Nucleus accumbens (tissue), 56 donors: ENCODE measurements around the gene RUFY4.
A peak's percentile ranks its signal among the peaks of the same experiment; 100 is the strongest.
"Not testable (repeated sequence)": the region's sequence is repeated elsewhere in the genome, so short reads cannot be mapped to it uniquely, and the experiment has no call there.

Experiments
- DNase-seq, 56 donors: peaks; one replicate each; lab custom pipeline; 2025; lab: John Stamatoyannopoulos, UW

The RUFY4 gene

DNA sequence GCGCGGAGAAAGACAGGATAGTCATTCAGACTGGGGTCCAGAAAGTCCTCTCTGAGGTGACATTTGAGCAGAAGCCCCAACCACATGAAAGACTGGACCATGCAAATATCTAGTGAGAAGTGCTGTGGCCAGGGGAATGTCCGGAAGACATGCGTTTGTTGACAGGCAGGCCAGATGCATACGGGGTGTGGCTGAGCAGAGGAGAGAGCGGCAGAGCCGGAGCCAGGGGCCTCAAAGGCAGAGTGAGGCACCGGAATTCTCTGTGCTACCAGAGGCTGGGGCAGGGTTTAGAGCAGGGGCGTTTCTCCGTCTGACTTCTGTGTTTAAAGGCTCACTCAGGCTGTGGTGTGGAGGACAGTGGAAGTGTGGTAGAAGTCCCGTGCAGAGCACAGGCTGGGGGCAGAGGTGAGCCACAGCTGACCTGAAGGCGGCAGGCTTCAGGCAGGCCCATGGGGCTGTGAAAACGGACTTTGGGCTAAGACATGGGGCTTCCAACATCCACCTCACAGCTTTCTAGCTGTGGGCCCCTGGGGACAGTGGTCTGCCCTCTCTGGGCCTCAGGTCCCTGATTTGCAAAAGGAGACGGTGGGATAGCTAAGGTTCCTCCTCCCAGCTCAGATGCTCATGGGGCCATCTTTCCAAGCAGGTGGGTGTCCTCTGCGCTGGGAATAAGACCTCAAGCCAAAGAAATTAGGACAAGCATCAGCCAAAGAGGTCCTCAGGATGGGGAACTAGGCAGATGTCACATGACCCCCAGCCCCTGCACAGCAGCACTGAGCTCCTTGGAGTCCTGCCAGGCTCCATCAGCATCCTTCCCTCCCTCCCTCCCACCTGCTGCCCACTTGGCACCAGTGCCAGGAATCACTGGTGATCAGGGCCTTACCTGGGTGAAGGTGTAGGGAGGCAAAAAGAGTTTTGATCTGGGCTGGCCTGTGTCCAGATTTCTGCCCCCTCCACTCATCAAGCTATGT is 11.2 kb downstream of the RUFY4 start:
- no peak for DNase-seq

DNA sequence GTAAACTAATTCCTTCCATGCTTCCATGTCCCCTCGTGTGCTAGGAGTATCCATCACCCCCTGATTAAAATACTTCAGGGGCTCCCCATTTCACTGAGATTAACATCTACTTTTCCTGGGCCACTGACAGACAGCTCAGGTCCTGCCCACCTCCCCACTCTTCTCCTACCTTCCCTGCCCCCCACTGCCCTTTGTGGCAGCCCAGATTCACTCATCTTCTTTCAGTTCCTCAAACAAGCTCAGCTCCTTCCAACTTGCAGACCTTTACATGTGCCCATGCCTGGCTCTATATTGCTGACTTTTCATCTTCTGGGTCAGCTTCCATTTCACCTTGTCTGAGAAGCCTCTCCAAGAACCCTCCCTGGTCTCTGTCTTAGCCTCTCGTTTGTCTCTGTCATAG is 12.0 kb downstream of the RUFY4 start:
- no peak for DNase-seq

DNA sequence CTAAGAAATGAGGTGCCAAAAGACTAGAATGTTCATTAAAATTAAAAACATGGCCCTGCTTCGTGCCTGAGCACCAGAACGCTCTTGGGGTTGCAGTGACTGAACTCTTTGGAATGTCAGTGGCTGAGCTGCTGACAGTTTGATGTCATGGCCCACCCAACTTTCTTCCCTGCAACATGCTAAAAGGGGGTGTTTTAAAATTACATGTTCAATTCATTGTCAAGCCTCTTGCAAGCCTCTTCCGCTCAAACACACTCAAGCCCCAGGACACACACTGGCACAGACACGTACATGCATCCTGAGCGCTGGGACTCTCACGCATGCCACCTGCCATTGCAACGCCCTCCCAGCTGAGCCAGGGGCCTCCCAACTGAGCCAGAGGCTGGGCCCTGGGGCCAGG is 12.6 kb downstream of the RUFY4 start:
- no peak for DNase-seq

DNA sequence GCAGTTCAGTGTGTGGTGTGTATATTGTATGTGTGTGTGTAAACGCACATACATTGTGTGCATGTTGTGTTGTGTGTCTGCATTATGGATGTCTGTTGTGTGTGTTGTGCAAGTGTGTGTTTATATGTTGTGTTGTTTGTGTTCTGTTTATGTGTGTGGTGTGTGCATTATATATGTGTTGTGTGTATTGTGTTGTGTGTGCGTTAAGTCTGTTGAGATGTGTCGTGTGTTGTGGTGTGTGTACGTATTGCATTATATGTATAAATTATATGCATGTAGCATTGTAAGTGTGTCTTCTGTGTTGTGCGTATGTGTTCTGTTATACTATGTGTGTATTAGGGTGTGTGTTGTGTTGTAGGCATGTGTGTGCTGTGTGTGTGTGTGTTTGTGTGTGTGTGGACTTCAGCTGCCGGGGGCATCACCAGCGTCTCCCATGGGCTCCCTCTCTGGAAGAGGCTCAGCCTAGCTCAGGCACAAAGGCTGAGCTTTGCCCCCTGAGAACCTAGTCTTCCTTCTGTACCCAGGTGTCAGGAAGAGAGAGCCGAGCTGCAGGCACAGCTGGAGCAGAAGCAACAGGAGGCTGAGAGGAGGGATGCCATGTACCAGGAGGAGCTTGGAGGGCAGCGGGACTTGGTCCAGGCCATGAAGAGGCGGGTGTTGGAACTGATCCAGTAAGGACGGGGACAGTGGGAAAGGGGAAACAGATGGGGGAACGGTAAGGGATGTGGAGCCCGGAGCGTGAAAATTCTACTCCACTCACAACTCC is 13.7 kb downstream of the RUFY4 start:
- no peak for DNase-seq

DNA sequence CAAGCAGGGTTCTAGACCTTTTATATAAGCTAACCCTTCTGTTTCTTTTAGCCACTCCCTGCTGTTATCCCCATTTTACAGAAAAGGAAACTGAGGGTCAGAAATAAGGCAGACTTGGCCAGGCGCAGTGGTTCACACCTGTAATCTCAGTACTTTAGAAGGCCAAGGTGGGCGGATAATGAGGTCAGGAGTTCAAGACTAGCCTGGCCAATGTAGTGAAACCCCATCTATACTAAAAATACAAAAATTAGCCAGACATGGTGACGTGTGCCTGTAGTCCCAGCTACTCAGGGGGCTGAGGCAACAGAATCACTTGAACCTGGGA is 14.3 kb downstream of the RUFY4 start:
- DNase-seq, result no peak

DNA sequence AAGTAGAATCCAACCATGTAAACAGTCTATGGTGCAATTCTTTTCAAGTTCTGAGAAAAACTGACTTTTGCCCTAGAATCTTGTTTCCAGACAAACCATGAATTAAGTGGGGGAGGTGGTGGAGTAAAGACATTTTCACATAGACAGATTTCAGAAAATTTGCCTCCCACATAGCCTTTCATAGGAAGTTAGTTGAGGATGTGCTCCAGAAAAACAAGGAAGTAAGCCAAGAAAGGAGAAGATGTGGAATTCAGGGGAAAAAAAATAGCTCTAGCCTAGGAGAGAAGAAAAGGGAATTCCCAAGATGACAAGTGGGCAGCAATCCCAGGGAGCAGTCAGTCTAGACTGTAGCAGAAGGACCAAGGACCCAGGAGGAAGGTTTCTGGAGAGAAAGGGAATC is 17.4 kb downstream of the RUFY4 start:
- no peak for DNase-seq

DNA sequence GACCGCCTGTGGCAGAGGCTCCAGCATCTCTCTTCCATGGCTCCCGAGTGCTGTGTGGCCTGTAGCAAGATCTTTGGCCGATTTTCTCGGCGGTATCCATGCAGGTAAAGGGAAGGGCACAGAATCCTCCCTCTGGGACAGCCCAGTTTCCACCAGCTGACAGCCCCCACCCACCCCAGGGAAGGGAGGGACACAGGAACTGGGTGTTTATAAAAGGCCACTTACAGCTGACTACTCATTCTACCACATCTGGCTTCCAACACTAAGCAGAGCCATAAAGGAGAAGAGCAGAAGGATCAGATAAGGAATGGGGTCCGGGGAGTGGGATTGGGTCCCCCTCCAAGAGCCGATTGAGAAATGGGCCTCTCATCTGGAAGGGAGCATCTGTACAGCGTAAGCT is 20.2 kb downstream of the RUFY4 start:
- DNase-seq, result no peak

DNA sequence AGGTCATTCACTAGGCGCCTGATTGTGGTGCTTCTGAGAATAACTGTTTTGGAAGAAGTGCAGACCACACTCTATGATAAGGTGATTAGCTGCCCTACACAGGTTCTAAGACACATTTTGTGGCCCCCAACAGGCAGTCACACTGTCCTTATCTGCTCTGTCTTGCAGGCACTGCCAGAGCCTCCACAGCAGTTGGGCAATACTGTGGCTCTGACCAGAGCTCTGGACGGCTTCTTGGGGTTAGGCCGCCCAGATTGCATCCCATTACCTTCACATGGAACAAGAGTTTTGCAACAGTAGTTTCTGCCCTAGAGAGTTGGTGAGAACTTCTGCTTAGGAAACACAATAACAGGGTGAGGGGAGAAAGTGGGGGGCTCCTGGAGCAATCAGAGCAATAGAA is 22.7 kb downstream of the RUFY4 start:
- no peak for DNase-seq

DNA sequence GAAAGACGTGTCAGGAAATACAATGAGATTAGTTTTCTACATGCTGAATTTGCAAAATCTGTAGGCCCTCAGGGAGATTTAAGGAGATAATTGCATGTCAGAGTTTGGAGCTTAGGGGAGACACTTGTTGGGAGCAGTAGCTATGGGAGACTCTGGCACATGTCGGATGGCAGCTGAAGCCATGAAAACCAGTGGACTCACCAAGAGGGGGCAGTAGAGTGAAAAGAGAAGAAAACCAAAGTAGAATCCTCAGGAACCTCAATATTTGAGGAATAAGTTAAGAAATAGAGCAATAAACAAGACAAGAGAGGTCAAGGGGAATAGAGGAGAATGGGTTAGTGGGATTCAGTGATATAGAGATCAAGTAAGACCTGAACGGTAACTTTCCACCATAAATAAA is 24.8 kb downstream of the RUFY4 start:
- no peak for DNase-seq

DNA sequence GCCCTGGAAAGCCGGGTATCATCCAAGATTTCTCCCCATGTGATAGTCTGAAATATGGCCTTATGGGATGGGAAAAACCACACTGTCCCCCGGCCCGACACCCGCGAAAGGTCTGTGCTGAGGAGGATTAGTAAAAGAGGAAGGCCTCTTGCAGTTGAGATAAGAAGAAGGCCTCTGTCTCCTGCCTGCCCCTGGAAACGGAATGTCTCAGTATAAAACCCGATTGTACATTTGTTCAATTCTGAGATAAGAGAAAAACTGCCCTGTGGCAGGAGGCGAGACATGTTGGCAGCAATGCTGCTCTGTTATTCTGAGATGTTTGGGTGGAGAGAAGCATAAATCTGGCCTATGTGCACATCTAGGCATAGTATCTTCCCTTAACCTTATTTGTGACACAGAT is 26.8 kb downstream of the RUFY4 start:
- no peak for DNase-seq

DNA sequence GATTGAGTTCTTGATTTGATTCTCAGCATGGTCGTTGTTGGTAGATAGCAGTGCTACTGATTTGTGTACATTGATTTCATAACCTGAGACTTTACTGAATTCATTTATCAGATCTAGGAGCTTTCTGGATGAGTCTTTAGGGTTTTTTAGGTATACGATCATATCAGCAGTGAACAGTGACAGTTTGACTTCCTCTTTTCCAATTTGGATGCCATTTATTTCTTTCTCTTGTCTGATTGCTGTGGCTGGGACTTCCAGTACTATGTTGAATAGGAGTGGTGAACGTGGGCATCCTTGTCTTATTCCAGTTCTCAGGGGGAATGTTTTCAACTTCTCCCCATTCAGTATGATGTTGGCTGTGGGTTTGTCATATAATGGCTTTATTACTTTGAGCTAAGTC is 28.9 kb downstream of the RUFY4 start:
- no peak for DNase-seq

DNA sequence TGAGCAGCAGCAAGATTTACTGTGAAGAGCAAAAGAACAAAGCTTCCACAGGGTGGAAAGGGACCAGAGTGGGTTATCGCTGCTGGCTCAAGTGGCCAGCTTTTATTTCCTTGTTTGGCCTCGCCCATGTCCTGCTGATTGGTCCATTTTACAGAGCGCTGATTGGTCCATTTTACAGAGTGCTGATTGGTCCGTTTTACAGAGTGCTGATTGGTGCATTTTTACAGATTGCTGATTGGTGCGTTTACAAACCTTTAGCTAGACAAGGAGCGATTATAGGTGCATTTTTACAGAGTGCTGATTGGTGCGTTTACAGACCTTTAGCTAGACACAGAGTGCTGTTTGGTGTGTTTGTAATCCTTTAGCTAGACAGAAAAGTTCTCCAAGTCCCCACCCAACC is 39.8 kb downstream of the RUFY4 start:
- not testable (repeated sequence) for DNase-seq

DNA sequence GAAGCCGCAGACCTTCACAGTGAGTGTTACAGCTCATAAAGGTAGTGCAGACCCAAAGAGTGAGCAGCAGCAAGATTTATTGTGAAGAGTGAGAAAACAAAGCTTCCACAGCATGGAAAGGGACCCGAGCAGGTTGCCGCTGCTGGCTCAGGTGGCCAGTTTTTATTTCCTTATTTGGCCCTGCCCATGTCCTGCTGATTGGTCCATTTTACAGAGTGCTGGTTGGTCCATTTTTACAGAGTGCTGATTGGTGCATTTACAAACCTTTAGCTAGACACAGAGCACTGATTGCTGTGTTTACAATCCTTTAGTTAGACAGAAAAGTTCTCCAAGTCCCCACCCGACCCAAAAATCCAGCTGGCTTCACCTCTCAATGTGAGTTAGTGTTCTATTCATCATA is 52.7 kb downstream of the RUFY4 start:
- DNase-seq, result not testable (repeated sequence)

DNA sequence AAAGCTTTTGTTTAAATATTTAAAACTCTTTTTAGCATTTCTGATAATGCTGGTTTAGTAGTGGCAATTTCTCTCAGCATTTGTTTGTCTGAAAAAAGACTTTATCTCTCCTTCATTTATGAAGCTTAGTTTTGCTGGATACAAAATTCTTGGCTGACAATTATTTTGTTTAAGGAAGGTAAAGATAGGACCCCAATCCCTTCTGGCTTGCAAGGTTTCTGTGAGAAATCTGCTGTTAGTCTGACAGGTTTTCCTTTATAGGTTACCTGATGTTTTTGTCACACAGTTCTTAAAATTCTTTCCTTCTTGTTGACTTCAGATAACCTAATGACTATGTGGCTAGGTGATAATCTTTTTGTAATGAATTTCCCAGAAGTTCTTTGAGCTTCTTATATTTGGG is 53.2 kb downstream of the RUFY4 start:
- DNase-seq, result not testable (repeated sequence)

DNA sequence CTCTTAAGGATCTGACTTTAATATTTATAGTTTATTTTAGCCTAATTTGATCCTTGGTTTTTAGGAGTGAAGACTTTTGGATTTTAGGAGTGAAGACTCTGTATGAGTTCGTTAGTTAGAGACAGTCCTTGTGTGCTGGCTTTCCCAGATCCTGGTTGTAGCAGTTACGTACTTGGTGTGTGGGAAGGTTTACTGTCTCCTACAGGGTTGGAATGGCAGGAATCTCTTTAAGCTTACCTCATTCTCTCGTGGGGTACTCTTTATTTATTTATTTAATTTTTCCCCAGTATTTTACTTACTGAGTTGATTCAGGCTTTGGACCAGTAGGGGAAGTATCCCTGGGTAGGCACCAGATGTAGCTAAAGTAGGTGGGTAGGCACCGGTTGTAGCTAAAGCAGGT is 54.9 kb downstream of the RUFY4 start:
- DNase-seq, result no peak

DNA sequence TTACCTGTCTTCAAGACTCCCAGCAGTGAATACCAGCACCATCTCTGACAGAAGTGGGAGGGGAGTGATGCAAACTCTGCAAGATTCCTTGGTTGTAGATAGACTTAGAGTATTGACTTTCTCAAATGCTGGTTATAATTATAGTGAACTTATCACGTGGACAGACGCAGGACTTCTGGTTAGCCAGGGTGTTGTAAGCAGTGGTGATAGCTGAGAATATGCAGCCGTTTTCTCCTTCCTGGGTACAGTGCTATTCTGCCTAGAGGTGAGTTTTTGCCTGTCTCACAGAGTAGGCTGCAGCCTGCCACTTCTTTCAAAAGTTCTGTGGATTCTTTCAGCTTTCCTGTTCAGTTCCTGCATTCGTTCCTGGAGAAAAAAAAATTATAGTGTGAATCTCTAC is 56.0 kb downstream of the RUFY4 start:
- no peak for DNase-seq

DNA sequence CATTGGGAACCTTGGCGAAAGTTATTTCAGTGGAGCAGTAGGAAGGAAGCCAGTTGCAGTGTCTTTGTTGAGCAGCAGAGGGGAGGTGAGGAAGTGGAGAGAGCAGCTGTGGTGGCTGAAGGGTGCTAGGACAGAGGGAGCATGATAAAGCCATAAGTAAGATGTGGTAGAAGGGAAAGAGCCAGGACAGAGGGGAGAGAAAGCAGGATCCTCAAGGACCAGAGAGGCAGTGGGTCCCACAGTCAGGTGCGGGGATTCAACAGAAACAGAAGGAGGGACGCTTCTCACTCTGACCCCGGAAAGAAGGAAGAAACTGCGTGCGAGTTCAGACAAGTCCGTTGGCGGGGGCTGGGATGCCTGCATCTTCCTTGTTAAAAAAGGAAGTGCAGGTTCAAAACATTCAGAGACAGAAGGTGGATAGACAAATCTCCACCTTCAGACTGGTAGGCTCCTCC is 56.6 kb downstream of the RUFY4 start, which contains the start of gene CXCR2:
TSS of gene CXCR2 (plus strand) at position 403 of the 455 bp plus-strand sequence. CDS start 8,774 bp downstream, outside the sequence.
- peak in 1 of 56 donors; percentile 4 for DNase-seq

DNA sequence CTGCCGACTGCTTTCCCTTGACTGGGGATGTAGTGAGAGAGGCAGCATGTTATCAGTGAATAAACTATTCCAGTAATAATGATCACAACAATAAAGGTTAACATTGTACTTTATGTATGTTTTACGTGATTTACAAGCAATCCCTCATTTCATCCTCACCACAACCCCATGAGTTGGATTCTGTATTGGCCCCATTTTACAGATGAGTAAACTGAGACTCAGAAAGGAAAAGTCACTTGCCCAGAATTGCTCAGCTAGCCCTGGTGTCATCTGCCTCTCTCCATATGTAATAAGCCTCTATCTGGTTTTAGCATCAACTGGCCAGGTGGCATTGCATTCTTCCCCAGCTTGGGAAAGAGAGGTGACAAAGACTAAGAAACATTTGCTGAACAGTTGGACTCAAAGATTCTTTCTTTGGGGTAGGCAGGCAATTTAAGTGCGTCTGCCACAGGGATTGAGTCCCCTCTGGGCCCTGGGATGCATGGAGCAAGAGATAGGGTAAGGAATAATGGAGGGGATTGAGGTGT is 58.9 kb downstream of the RUFY4 start:
- DNase-seq, result no peak

DNA sequence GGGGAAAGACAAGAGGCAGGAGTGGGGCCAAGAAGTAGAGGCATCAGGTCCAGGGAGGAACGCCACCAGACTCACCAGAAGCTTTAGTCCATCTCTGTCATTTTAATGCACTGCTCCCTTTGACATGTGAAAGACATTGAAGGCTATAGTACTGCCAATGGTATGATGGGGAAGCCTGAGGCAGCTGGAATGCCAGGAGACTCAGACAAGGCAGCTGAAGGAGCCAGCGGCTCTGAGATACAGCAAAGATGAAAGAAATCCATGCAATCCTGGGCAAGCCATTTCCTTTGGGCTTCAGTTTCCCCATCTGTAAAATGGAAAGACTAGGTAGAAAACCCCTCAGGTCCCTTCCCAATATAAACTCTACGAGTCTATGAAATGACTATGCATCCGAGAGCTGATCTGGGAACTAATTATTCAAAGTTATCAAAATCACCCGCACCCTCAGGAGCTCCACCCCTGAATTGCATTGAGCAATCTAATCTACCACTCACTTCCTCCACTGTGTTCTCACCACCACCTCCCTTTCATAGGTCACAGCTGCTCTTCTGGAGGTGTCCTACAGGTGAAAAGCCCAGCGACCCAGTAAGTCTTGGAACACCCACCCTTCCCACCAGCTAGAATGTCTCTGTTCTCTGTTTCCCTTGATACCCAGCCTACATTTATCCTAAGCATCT is 59.9 kb downstream of the RUFY4 start:
- DNase-seq, result no peak

DNA sequence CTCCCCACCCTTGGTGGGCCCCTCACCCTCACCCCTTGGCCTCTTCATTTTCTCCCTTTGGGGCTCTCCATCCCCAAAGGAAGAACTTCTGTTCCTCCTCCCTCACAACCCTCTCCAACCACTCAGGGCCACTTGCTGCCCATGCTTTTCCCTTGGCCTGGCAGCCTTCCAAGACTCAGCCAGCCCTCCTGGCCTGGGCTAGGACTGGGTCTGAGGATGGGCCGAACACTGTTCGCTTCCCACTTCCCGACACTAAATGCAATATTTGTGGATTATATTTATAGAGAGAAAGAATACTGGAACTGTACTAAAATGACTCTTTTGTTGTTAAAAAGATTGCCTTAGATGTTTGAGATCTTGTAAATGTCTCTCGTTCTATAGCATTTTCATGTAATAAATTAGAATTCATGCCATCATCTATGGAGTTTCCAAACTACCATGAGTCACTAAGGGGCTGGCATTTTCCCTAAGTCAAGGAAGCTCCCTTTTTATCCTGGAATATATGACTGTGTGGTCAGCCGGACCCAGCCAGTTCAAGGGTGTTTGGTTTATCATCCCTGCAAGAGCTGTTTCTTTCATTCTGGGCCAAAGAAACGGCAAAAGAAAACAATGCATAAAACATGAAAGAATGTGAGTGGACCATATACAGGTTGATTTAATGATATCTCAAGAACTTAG is 60.5 kb downstream of the RUFY4 start:
- DNase-seq, result no peak
